Ascending aorta (tissue), 2 donors: ENCODE data around the gene MKNK1. TPM values are rescaled to one million over a fixed set of nuclear protein-coding genes. Genes with fewer than 3 reads are reported as not detected.

Source experiments
- DNase-seq, 2 donors: peaks; one replicate each; pipeline ENCODE4 v3.0.0-alpha.2; 2019; ENCODE audit warnings: low spot score in 2 of 2
- H3K27ac ChIP-seq, 2 donors: fragments of 200-600 bp; sonication (generic); one replicate each; pipeline ENCODE4 v1.5.1; 2016 to 2017; ENCODE audit warnings: mild to moderate bottlenecking in 1 of 2
- H3K27me3 ChIP-seq: fragments of 200-600 bp; sonication (generic); one replicate; pipeline ENCODE4 v1.5.1; 2017
- H3K36me3 ChIP-seq, 2 donors: fragments of 200-600 bp; sonication (generic); one replicate each; pipeline ENCODE4 v1.5.1; 2016
- H3K4me1 ChIP-seq, 2 donors: fragments of 200-600 bp; sonication (generic); one replicate each; pipeline ENCODE4 v1.5.1; 2016 to 2017; ENCODE audit warnings: mild to moderate bottlenecking in 1 of 2
- H3K4me3 ChIP-seq, 2 donors: fragments of 200-600 bp; sonication (generic); one replicate each; pipeline ENCODE4 v1.5.1; 2016 to 2017; ENCODE audit warnings: mild to moderate bottlenecking in 1 of 2
- H3K9me3 ChIP-seq, 2 donors: fragments of 200-600 bp; sonication (generic); one replicate each; pipeline ENCODE4 v1.5.1; 2016
- intact Hi-C: fragments of 100-400 bp; cut with DNase I; formaldehyde crosslinking; loops from one replicate; pipeline ENCODE4 v1.15.1; 2023
- total RNA-seq: library from RNA; depleted of rRNA; stranded (reverse); fragments of >200 nt; gene quantifications from one replicate; pipeline ENCODE4 v1.1.0, GENCODE V29; 2016
- TF ChIP-seq, protein P1 (sequence below), 3 experiments: fragments of 200-600 bp in 2 of 3; fragments of 450-650 bp in 1 of 3; sonication (generic) in 2 of 3; IDR thresholded peaks; one replicate each; pipeline ENCODE4 v1.5.1; 2016 to 2019; ENCODE audit warnings: antibody characterized with exemption in 3 of 3, mild to moderate bottlenecking in 1 of 3, moderate library complexity in 1 of 3

The MKNK1 gene
- total RNA-seq, 1 donor from 2014 or later: 47.8 TPM

DNA sequence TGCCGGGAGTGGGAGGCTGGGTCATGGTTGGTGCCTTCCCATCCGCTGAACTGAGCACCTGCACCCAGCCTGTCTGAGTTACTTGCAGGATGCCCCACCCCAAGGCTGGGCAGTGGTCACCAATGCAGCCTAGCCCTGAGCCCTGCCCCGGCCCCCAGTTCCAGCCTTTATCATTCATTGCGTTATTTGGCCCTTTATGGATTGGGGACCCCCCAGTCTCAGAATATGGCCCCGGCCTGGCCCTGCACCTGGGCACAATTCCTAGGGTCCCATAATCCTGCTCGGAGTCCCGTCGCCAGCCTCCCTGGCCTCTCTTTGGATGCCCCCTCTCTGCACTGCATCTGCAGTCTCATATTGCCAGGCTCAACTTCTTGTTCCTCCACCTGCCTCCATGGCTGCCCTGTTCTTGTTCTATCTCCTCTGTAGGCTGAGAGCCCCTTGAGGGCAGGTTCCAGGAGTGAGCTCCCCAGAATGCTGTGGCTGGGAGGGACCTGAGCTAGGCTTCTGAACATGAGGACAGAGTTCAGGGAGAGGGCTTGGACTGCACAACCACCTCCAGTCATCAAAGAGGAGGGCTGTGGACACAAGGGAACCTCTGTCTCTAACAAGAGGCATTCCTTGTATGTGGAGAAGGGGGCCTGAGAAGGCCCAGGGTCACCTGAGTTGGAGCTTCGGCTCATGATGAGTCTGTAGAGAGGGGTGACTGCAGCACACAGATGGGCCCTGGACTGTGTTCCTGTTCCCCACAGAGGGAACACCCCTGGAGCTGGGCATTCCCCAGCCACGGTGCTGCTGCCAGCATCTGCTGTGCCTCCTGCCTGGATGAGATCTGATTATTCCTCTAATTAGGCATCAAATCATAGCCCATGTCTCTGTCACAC is 51.5 kb downstream of the MKNK1 start:
- TF ChIP-seq, protein P1, sequence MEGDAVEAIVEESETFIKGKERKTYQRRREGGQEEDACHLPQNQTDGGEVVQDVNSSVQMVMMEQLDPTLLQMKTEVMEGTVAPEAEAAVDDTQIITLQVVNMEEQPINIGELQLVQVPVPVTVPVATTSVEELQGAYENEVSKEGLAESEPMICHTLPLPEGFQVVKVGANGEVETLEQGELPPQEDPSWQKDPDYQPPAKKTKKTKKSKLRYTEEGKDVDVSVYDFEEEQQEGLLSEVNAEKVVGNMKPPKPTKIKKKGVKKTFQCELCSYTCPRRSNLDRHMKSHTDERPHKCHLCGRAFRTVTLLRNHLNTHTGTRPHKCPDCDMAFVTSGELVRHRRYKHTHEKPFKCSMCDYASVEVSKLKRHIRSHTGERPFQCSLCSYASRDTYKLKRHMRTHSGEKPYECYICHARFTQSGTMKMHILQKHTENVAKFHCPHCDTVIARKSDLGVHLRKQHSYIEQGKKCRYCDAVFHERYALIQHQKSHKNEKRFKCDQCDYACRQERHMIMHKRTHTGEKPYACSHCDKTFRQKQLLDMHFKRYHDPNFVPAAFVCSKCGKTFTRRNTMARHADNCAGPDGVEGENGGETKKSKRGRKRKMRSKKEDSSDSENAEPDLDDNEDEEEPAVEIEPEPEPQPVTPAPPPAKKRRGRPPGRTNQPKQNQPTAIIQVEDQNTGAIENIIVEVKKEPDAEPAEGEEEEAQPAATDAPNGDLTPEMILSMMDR (IDR thresholded peaks at IDR 0.05): no peak
- no peak overlapping the region for H3K4me3 ChIP-seq

DNA sequence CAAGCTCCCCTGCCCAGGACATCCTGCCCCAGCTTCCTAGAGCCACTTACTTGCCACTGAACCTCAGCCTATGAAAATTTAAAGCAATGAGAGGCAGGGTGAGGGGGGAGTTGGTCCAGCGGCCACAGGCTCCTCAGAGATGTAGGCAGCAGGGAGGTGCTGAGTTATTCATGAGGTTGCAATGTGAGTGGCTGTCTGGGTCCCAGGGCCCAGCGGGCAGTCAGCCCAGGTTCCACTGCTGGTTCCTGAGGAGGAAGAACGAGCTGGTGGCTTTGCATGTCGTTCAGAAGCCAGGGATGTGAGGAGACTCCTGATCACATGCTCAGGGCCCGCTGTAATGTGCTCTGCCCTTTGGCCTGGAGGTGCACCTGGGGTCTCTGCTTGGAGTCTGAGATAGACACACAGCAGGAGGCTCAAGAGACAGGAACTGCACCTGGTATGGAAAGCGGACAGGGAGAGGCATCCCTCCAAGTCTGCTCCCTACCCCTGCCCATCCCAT is 52.4 kb downstream of the MKNK1 start, which contains the start of gene KNCN:
TSS of gene KNCN (minus strand) at position 51 of the 499 bp plus-strand sequence. CDS start 432 bp downstream, outside the sequence.
- H3K27me3 ChIP-seq: no peaks in the 10 kb centered on the region
- intact Hi-C loops: no loop called here
- no peaks in the 10 kb centered on the region for H3K36me3 ChIP-seq
- no peaks in the 10 kb centered on the region for H3K4me1 ChIP-seq
- H3K9me3 ChIP-seq: no peaks in the 10 kb centered on the region
- TF ChIP-seq, protein P1 (IDR thresholded peaks at IDR 0.05): no peak
- DNase-seq: no peak
- no peak within 1 kb of the TSS for H3K27ac ChIP-seq
- no peak within 1 kb of the TSS for H3K4me3 ChIP-seq

More for the DNA sequence above, 51.5 kb downstream of the MKNK1 start:
- Histone ChIP-seq H3K9me3 (no peaks in the 10 kb centered on the region), H3K4me1 (no peaks in the 10 kb centered on the region), H3K36me3 (peaks cover 0 to 3% of the 10 kb centered on the region in 2 donors), H3K27ac (no peak overlapping the region), H3K27me3 (no peaks in the 10 kb centered on the region)
- intact Hi-C loops: no loop called here
- DNase-seq: no peak

DNA sequence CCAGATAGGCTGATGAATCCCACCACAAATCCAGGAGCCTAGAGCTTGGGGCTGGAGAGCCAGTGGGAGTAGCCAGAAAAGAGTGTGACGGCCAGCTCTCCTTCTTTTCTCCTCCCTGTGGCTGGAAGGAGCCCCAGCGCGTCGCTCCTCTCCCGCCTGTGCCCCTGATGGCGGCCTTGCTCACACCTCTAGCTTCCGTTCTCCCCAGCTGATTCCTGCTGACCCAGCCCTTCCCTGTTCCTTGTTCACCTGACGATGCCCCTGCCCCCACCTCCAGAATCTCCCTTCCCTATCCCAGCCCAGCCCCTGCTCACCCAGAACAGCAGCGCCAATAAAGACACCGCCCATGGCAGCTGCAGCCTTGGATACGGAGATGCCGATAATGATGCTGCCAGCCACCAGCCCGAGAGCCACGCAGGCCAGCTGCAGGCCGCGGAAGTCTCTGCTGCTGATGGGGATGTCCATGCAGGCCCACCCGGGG is 53.3 kb downstream of the MKNK1 start:
- no peaks in the 10 kb centered on the region for H3K27me3 ChIP-seq
- intact Hi-C loops: no loop called here
- no peaks in the 10 kb centered on the region for H3K4me1 ChIP-seq
- no peaks in the 10 kb centered on the region for H3K36me3 ChIP-seq
- H3K27ac ChIP-seq: no peak overlapping the region
- DNase-seq: no peak
- H3K4me3 ChIP-seq: no peak overlapping the region
- H3K9me3 ChIP-seq: no peaks in the 10 kb centered on the region
- TF ChIP-seq, protein P1 (IDR thresholded peaks at IDR 0.05): no peak

DNA sequence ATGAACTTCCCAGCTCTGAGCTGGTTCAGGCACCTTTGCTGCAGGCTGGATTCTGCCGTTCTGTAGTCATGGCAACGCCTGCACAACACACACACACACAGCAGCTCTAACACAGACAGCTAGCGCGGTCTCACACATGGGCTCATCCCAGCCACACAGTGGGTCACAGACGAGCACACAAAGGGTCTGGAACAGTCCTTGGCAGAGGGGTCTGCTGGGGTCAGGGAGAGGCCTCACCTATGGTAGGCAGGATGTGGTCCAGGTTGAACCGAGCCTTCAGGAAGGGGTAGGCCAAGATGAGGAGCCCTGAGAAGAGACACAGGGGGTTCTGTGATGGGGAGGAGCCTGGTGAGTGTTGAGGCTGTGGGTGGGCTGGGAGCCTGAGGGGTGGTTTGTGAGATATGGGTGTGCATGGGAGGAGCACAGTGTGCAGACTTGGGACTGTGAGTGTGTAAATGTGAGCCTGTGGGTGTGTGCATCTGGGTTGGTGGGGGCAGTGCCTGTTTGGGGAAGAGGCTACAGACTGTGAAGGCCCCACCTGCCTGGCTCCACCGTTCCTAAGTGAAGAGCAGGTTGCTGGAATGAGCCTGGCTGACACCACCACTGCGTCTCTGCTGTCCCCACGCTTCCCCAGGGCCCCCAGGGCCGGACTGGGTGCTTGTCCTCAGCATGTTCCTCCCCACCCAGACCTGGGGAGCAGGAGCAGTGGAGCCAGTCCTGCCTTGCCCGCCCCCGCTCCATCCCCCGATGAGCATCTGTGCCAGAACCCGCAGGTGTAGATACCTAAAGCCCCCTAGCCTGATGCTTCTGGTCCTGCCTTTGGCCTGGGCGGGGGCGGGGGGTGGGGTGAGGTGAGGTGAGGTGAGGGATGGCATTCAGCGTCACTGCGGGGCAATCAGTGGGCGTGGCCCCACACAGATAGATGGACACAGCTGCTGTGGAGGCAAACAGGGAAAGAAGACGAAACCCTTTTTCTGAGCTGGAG is 54.1 kb downstream of the MKNK1 start:
- Histone ChIP-seq H3K27ac (no peak overlapping the region), H3K9me3 (no peaks in the 10 kb centered on the region), H3K36me3 (no peaks in the 10 kb centered on the region), H3K4me3 (no peak overlapping the region), H3K27me3 (no peaks in the 10 kb centered on the region), H3K4me1 (no peaks in the 10 kb centered on the region)
- DNase-seq: no peak
- intact Hi-C loops: no loop called here
- TF ChIP-seq, protein P1 (IDR thresholded peaks at IDR 0.05): no peak
